Stimulated activated CD8-positive, alpha-beta memory T cell treated with anti-CD3 and anti-CD28 coated beads, Interleukin-4, amount 100 ng/mL, for 4 hours (primary cell): Measurements from ENCODE around the gene COL3A1.

ENCODE experiments used
- DNase-seq, 2 donors: peaks; one replicate each; pipeline ENCODE4 v3.0.0-alpha.2; 2020; ENCODE audit warnings: low read depth in 2 of 2, low spot score in 1 of 2

Gene COL3A1

GRCh38 chr2:188974164-188974563 lies at the start of gene COL3A1:
Gene COL3A1, plus strand, starts transcription at chr2:188974373. Its CDS starts 117 bp downstream, at chr2:188974490.
- no peak for DNase-seq

GRCh38 chr2:188928643-188929042 lies 45.5 kb upstream of the COL3A1 start:
- no peak for DNase-seq

GRCh38 chr2:188931361-188931760 lies 42.8 kb upstream of the COL3A1 start:
- DNase-seq: no peak

- no peak for DNase-seq
Observed at GRCh38 chr2:188937228-188938220, 36.6 kb upstream of the COL3A1 start.

- no peak for DNase-seq
Observed at GRCh38 chr2:188940171-188940570, 34.0 kb upstream of the COL3A1 start.

- DNase-seq: no peak
Observed at GRCh38 chr2:188944442-188944841, 29.7 kb upstream of the COL3A1 start.

- no peak for DNase-seq
Observed at GRCh38 chr2:188949046-188949818, 24.9 kb upstream of the COL3A1 start.

- DNase-seq: no peak
Observed at GRCh38 chr2:188952901-188953300, 21.3 kb upstream of the COL3A1 start.

GRCh38 chr2:188956290-188956689 lies 17.9 kb upstream of the COL3A1 start:
- no peak for DNase-seq

GRCh38 chr2:188956961-188957360 lies 17.2 kb upstream of the COL3A1 start:
- no peak for DNase-seq

- no peak for DNase-seq
Observed at GRCh38 chr2:188957646-188958045, 16.5 kb upstream of the COL3A1 start.

GRCh38 chr2:188963741-188964140 lies 10.4 kb upstream of the COL3A1 start:
- DNase-seq: no peak

- no peak for DNase-seq
Observed at GRCh38 chr2:188964976-188965546, 9.1 kb upstream of the COL3A1 start.

GRCh38 chr2:188965563-188965962 lies 8.6 kb upstream of the COL3A1 start:
- DNase-seq: no peak

- no peak for DNase-seq
Observed at GRCh38 chr2:188966079-188966571, 8.0 kb upstream of the COL3A1 start.

- DNase-seq: no peak
Observed at GRCh38 chr2:188966728-188967440, 7.3 kb upstream of the COL3A1 start.

GRCh38 chr2:188969236-188969635 lies 4.9 kb upstream of the COL3A1 start:
- DNase-seq: no peak

- DNase-seq: no peak
Observed at GRCh38 chr2:188969651-188970050, 4.5 kb upstream of the COL3A1 start.

GRCh38 chr2:188970211-188970610 lies 4.0 kb upstream of the COL3A1 start:
- DNase-seq: no peak

GRCh38 chr2:188971432-188971861 lies 2.7 kb upstream of the COL3A1 start:
- DNase-seq: no peak

GRCh38 chr2:188973641-188974040 lies 532 bp upstream of the COL3A1 start:
- no peak for DNase-seq
